Parathyroid adenoma (tissue), 2 donors: Measurements from ENCODE around the gene PAGE2.
A peak's percentile ranks its signal among the peaks of the same experiment; 100 is the strongest.
"Not testable (repeated sequence)": the region's sequence is repeated elsewhere in the genome, so short reads cannot be mapped to it uniquely, and the experiment has no call there.

Source experiments
- H2AFZ ChIP-seq: fragments of 300-600 bp; sonication (generic); one replicate; pipeline ENCODE4 v1.7.0; 2017; ENCODE audit warnings: antibody characterized with exemption, mild to moderate bottlenecking
- H3K27ac ChIP-seq: fragments of 300-600 bp; sonication (generic); one replicate; pipeline ENCODE4 v1.7.0; 2017
- H3K27me3 ChIP-seq: fragments of 300-600 bp; sonication (generic); one replicate; pipeline ENCODE4 v1.7.0; 2017; ENCODE audit warnings: low read length; ENCODE audit not compliant: control insufficient read depth, insufficient read depth
- H3K36me3 ChIP-seq: fragments of 300-600 bp; sonication (generic); one replicate; pipeline ENCODE4 v1.7.0; 2017; ENCODE audit warnings: low read length; ENCODE audit not compliant: control insufficient read depth, insufficient read depth
- H3K4me1 ChIP-seq: fragments of 300-600 bp; sonication (generic); one replicate; pipeline ENCODE4 v1.7.0; 2017; ENCODE audit warnings: control low read depth
- H3K4me2 ChIP-seq: fragments of 300-600 bp; sonication (generic); one replicate; pipeline ENCODE4 v1.7.0; 2017; ENCODE audit warnings: low read length
- H3K4me3 ChIP-seq: fragments of 300-600 bp; sonication (generic); one replicate; pipeline ENCODE4 v1.7.0; 2017; ENCODE audit warnings: low read depth, low read length
- H3K79me2 ChIP-seq: fragments of 300-600 bp; sonication (generic); one replicate; pipeline ENCODE4 v1.7.0; 2017; ENCODE audit warnings: control low read depth
- H3K9ac ChIP-seq: fragments of 300-600 bp; sonication (generic); one replicate; pipeline ENCODE4 v1.7.0; 2017; ENCODE audit warnings: mild to moderate bottlenecking
- H3K9me3 ChIP-seq: fragments of 300-600 bp; sonication (generic); one replicate; pipeline ENCODE4 v1.7.0; 2017; ENCODE audit warnings: low read length; ENCODE audit not compliant: control insufficient read depth
- TF ChIP-seq, protein P1 (sequence below): fragments of 300-600 bp; sonication (generic); IDR thresholded peaks from one replicate; pipeline ENCODE4 v1.7.0; 2017; ENCODE audit warnings: antibody characterized with exemption, mild to moderate bottlenecking
- donor health status: primary hyperparathyroidism.

The PAGE2 gene, protein sequence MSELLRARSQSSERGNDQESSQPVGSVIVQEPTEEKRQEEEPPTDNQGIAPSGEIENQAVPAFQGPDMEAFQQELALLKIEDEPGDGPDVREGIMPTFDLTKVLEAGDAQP

DNA sequence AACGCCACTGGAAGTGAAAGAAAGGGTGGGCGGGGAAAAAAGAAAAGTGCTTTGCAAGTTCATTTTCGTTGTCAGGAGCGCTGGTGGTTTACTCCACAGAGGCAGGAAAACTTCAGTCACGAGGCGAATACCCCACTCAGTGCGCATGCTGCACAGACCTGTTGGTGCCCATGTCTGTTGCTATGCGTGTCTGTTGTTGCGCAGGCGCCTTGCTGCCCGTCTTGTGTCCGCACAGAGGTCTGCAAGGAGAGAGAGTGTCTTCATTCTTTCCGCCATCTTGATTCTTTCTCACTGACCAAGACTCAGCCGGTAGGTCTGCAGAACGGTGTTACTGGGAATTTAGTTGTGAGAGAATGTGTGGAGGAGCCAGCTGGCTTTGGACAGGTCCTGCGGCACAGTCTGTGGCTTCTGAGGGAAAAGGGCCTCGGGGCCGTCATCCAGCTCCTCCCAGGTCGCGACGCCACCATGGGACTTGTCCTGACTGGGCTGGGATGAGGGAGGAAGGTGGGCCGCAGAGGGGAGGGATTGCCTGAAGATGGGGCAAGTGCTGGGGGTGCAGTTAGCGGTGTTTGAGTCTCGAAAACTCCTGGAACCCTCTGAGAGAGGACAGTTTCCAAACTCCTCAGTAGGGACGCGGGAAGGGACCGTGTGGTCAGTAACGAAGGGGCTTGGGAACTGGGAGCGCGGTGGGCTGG is at the start of gene PAGE2:
Gene PAGE2, plus strand, starts transcription at position 224 of the 695 bp plus-strand sequence. CDS start 1,003 bp downstream, outside the sequence.
- H3K4me3 ChIP-seq = no peak within 1 kb of the TSS
- no peak within 1 kb of the TSS for H3K4me2 ChIP-seq
- TF ChIP-seq, protein P1, sequence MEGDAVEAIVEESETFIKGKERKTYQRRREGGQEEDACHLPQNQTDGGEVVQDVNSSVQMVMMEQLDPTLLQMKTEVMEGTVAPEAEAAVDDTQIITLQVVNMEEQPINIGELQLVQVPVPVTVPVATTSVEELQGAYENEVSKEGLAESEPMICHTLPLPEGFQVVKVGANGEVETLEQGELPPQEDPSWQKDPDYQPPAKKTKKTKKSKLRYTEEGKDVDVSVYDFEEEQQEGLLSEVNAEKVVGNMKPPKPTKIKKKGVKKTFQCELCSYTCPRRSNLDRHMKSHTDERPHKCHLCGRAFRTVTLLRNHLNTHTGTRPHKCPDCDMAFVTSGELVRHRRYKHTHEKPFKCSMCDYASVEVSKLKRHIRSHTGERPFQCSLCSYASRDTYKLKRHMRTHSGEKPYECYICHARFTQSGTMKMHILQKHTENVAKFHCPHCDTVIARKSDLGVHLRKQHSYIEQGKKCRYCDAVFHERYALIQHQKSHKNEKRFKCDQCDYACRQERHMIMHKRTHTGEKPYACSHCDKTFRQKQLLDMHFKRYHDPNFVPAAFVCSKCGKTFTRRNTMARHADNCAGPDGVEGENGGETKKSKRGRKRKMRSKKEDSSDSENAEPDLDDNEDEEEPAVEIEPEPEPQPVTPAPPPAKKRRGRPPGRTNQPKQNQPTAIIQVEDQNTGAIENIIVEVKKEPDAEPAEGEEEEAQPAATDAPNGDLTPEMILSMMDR = no peak
- H3K27ac ChIP-seq = no peak within 1 kb of the TSS
- H3K79me2 ChIP-seq = no peaks in the 10 kb centered on the region
- H3K4me1 ChIP-seq = no peaks in the 10 kb centered on the region
- no peak within 1 kb of the TSS for H3K9ac ChIP-seq
- H3K9me3 ChIP-seq = no peaks in the 10 kb centered on the region
- no peak within 1 kb of the TSS for H2AFZ ChIP-seq
- no peaks in the 10 kb centered on the region for H3K27me3 ChIP-seq
- no peaks in the 10 kb centered on the region for H3K36me3 ChIP-seq

DNA sequence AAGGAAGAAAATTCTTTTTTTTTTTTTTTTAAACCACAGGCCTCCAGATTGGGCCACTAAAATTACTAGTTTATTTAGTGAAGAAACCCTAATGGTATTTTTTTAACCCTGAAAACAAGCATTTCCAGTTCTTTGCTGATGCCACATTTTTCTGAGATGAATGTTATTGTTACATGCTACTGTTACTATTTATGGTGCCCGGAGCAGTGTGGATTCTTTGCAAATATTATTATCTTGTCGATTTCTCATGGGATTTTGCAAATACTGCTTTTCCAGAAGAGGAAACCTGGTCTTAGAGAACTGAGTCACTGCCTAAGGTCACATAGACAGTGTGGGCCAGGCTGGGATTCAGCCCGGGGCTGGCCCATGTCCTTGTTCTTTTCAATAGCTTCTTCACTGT is 49.3 kb upstream of the PAGE2 start:
- H3K4me3 ChIP-seq = no peak overlapping the region
- H3K79me2 ChIP-seq = no peaks in the 10 kb centered on the region
- TF ChIP-seq, protein P1 = no peak
- H2AFZ ChIP-seq = no peak overlapping the region
- H3K9ac ChIP-seq = no peak overlapping the region
- H3K9me3 ChIP-seq = no peaks in the 10 kb centered on the region
- H3K27me3 ChIP-seq = no peaks in the 10 kb centered on the region
- H3K4me2 ChIP-seq = no peak overlapping the region
- H3K36me3 ChIP-seq = no peaks in the 10 kb centered on the region
- H3K27ac ChIP-seq = no peak overlapping the region
- no peaks in the 10 kb centered on the region for H3K4me1 ChIP-seq

DNA sequence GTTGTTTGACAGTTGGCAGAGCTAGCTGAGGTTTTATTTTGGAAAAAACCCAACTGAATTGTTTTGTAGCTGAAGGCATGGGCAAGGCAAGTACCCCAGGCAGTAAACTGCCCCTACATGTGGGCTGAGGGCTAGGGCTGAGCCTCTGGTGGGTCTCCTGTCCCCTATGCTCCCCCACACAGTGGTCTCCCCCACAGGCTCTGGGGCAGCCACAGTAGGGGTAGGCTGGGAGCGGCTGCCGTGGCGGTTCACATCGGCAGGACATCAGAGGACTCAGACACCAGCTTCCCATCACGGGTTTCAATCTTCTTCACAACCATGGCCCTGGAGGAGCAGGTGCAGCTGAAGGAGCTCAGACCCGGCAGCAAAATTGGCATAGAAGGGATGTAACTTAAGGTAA is 47.3 kb upstream of the PAGE2 start:
- TF ChIP-seq, protein P1 = no peak
- no peak overlapping the region for H3K27ac ChIP-seq
- no peak overlapping the region for H3K4me3 ChIP-seq
- no peaks in the 10 kb centered on the region for H3K9me3 ChIP-seq
- no peaks in the 10 kb centered on the region for H3K79me2 ChIP-seq
- no peak overlapping the region for H2AFZ ChIP-seq
- H3K36me3 ChIP-seq = no peaks in the 10 kb centered on the region
- H3K27me3 ChIP-seq = no peaks in the 10 kb centered on the region
- no peak overlapping the region for H3K9ac ChIP-seq
- no peak overlapping the region for H3K4me2 ChIP-seq
- H3K4me1 ChIP-seq = no peaks in the 10 kb centered on the region

DNA sequence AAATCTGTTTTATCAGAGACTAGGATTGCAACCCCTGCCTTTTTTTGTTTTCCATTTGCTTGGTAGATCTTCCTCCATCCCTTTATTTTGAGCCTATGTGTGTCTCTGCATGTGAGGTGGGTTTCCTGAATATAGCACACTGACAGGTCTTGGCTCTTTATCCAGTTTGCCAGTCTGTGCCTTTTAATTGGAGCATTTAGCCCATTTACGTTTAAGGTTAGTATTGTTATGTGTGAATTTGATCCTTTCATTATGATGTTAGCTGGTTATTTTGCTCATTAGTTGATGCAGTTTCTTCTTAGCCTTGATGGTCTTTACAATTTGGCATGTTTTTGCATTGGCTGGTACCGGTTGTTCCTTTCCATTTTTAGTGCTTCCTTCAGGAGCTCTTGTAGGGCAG is 38.2 kb upstream of the PAGE2 start:
- H3K27ac ChIP-seq, H2AFZ ChIP-seq, H3K79me2 ChIP-seq, H3K4me1 ChIP-seq, H3K4me3 ChIP-seq, H3K27me3 ChIP-seq, H3K4me2 ChIP-seq, H3K9ac ChIP-seq, H3K36me3 ChIP-seq, H3K9me3 ChIP-seq: not testable (repeated sequence)

DNA sequence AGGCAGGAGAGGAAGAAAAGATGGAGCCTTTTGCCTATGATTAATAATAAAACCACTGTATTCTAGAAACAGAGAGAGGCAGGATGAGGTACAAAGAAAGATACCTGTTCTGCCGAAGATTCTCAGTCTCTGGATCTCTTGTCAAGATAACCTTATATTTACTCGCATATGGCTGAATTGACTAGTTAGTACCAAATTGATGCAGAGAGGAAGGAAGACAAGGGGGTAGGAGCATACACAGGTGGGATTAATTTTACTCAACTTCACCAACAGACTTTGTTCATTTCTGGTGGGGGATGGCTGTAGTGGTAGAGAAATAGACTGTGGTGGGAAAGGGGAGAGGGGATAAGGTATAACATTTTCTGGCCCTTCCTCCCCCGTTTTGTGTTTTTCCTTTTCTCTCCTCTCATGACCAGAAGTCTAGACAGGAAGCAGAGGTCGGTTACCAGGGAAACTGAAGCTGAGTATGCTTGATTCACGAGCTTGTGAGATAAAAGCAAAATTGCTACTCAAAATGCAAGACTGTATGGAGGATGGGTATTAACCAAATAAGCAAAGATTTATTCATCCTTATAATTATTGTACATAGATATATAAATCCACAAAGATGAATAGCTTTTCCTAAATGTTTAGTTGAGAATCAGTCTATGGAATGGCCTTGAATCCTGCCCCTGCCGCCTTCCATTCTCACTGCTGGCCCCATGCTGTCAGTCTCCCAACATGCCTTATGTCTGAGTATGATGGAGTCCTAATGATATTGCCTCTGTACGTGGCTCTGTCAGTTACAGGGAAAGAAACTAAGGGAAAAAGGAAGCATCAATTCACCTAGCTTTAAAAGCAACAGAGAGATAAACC is 31.8 kb upstream of the PAGE2 start:
- Histone ChIP-seq H3K27me3 (no peaks in the 10 kb centered on the region), H3K9me3 (no peaks in the 10 kb centered on the region), H3K4me3 (peak overlapping the region; percentile 14), H3K36me3 (no peaks in the 10 kb centered on the region), H3K9ac (no peak overlapping the region), H3K4me2 (peak overlapping the region; percentile 45), H3K79me2 (no peaks in the 10 kb centered on the region), H3K4me1 (no peaks in the 10 kb centered on the region), H2AFZ (peak overlapping the region; percentile 54), H3K27ac (no peak overlapping the region)
- TF ChIP-seq, protein P1 = no peak
